HEK293 (cell line): ENCODE results near the gene FCMR.

Source experiments
- CTCF ChIA-PET: fragments of 350-600 bp; formaldehyde crosslinking; extraction: SDS; loops from one replicate; lab custom pipeline; 2021; ENCODE audit warnings: antibody characterized with exemption; lab: Yijun Ruan, JAX
- POLR2A ChIA-PET: fragments of 300-600 bp; formaldehyde crosslinking; extraction: SDS; loops from one replicate; lab custom pipeline; 2020; ENCODE audit warnings: antibody characterized with exemption, inconsistent platforms; lab: Yijun Ruan, JAX
- H3K27ac ChIP-seq: fragments of 200-500 bp; sonication (Bioruptor generic); 2 replicates; pipeline ENCODE4 v1.5.1; 2014; ENCODE audit warnings: low read depth, low read length, control low read depth, inconsistent platforms; ENCODE audit errors: extremely low read depth
- H3K36me3 ChIP-seq, 2 experiments: fragments of 200-500 bp in 1 of 2; sonication (Bioruptor generic) in 1 of 2; 1 replicate in 1 of 2; 2 replicates in 1 of 2; pipeline ENCODE4 v1.5.1; 2014 to 2017; ENCODE audit warnings: inconsistent platforms in 2 of 2, low read length in 2 of 2; ENCODE audit not compliant: control insufficient read depth in 2 of 2, insufficient read depth in 1 of 2
- H3K4me1 ChIP-seq: fragments of 200-500 bp; sonication (Bioruptor generic); 2 replicates; pipeline ENCODE4 v1.5.1; 2014; ENCODE audit warnings: mild to moderate bottlenecking, low read length, inconsistent platforms; ENCODE audit not compliant: control insufficient read depth, insufficient read depth
- H3K4me3 ChIP-seq: 2 replicates; pipeline ENCODE4 v1.5.1; 2011; ENCODE audit warnings: low read depth, mild to moderate bottlenecking, control low read depth, low read length, moderate library complexity
- H3K9me3 ChIP-seq: fragments of 200-500 bp; sonication (Bioruptor generic); 2 replicates; pipeline ENCODE4 v1.5.1; 2014; ENCODE audit warnings: low read depth, low read length, inconsistent platforms; ENCODE audit not compliant: control insufficient read depth, insufficient read depth
- AEBP2 ChIP-seq: fragments of 450-650 bp; formaldehyde crosslinking; IDR thresholded peaks from 2 replicates; pipeline ENCODE4 v1.5.1; 2016; ENCODE audit warnings: missing biosample characterization, missing genetic modification characterization, borderline replicate concordance
- ATF2 ChIP-seq: fragments of 450-650 bp; formaldehyde crosslinking; IDR thresholded peaks from 2 replicates; pipeline ENCODE4 v1.5.1; 2016; ENCODE audit warnings: missing biosample characterization, missing genetic modification characterization, low read depth
- KLF10 ChIP-seq: fragments of 450-650 bp; IDR thresholded peaks from 2 replicates; pipeline ENCODE4 v1.5.1; 2018; ENCODE audit warnings: missing biosample characterization, mild to moderate bottlenecking, missing genetic modification characterization
- PRDM10 ChIP-seq: fragments of 450-650 bp; formaldehyde crosslinking; IDR thresholded peaks from 2 replicates; pipeline ENCODE4 v1.5.1; 2016; ENCODE audit warnings: missing biosample characterization, missing genetic modification characterization
- YY2 ChIP-seq: fragments of 450-650 bp; formaldehyde crosslinking; IDR thresholded peaks from 2 replicates; pipeline ENCODE4 v1.5.1; 2016; ENCODE audit warnings: missing biosample characterization, missing genetic modification characterization
- ZBTB1 ChIP-seq: fragments of 450-650 bp; formaldehyde crosslinking; IDR thresholded peaks from 2 replicates; pipeline ENCODE4 v1.5.1; 2016; ENCODE audit warnings: missing biosample characterization, missing genetic modification characterization
- ZBTB7A ChIP-seq: fragments of 450-650 bp; formaldehyde crosslinking; IDR thresholded peaks from 2 replicates; pipeline ENCODE4 v1.5.1; 2016; ENCODE audit warnings: low read depth, missing biosample characterization, missing genetic modification characterization
- ZNF112 ChIP-seq: fragments of 450-650 bp; formaldehyde crosslinking; IDR thresholded peaks from 2 replicates; pipeline ENCODE4 v1.5.0; 2017; ENCODE audit warnings: missing biosample characterization, missing genetic modification characterization
- ZNF18 ChIP-seq: fragments of 450-650 bp; formaldehyde crosslinking; IDR thresholded peaks from 2 replicates; pipeline ENCODE4 v1.5.1; 2016; ENCODE audit warnings: missing biosample characterization, missing genetic modification characterization
- ZNF473 ChIP-seq: fragments of 450-650 bp; formaldehyde crosslinking; IDR thresholded peaks from 2 replicates; pipeline ENCODE4 v1.5.1; 2017; ENCODE audit warnings: missing biosample characterization, missing genetic modification characterization
- ZNF513 ChIP-seq: fragments of 450-650 bp; IDR thresholded peaks from 2 replicates; pipeline ENCODE4 v1.5.1; 2018; ENCODE audit warnings: missing biosample characterization, missing genetic modification characterization
- ZNF585B ChIP-seq: fragments of 450-650 bp; formaldehyde crosslinking; IDR thresholded peaks from 2 replicates; pipeline ENCODE4 v1.5.1; 2016; ENCODE audit warnings: missing biosample characterization, missing genetic modification characterization
- ZNF600 ChIP-seq: fragments of 450-650 bp; formaldehyde crosslinking; IDR thresholded peaks from 2 replicates; pipeline ENCODE4 v1.5.1; 2016; ENCODE audit warnings: missing biosample characterization, missing genetic modification characterization
- ZNF623 ChIP-seq: fragments of 450-650 bp; formaldehyde crosslinking; IDR thresholded peaks from 2 replicates; pipeline ENCODE4 v1.5.1; 2016; ENCODE audit warnings: missing biosample characterization, missing genetic modification characterization
- ZNF629 ChIP-seq: fragments of 450-650 bp; formaldehyde crosslinking; IDR thresholded peaks from 2 replicates; pipeline ENCODE4 v1.5.1; 2017; ENCODE audit warnings: missing biosample characterization, missing genetic modification characterization
- ZNF664 ChIP-seq: fragments of 450-650 bp; formaldehyde crosslinking; IDR thresholded peaks from 2 replicates; pipeline ENCODE4 v1.5.1; 2016; ENCODE audit warnings: missing biosample characterization, missing genetic modification characterization

Gene FCMR

GRCh38 chr1:206866062-206866461 lies 55.7 kb downstream of the FCMR start:
- no peak overlapping the region for H3K4me3 ChIP-seq
- no peak overlapping the region for H3K27ac ChIP-seq
- H3K4me1 ChIP-seq = no peaks in the 10 kb centered on the region
- no peaks in the 10 kb centered on the region for H3K36me3 ChIP-seq
- TF ChIP-seq PRDM10 (tag by site-specific recombination) (no peak), ZBTB1 (tag by site-specific recombination) (no peak), AEBP2 (tag by site-specific recombination) (no peak), ZNF600 (tag by site-specific recombination) (no peak), KLF10 (tag by site-specific recombination) (no peak), ZNF629 (tag by site-specific recombination) (no peak), ZNF585B (tag by site-specific recombination) (no peak), ZNF18 (tag by site-specific recombination) (no peak), ZNF664 (no peak), ZNF473 (tag by site-specific recombination) (no peak), YY2 (tag by site-specific recombination) (no peak), ZNF513 (tag by site-specific recombination) (no peak), ATF2 (no peak), ZNF623 (tag by site-specific recombination) (no peak), ZNF112 (tag by site-specific recombination) (no peak), ZBTB7A (no peak)
- TF ChIP-seq, all 188 proteins: peak for 0
- H3K9me3 ChIP-seq = no peaks in the 10 kb centered on the region
- ChIA-PET POLR2A (no interaction called here), CTCF (interaction anchor here (1.2 to 2.6 kb wide), 9 partner anchors 13 to 140 kb away, joined by 5 to 22 read pairs (median 8); no protein-coding TSS in a partner anchor)
